HL-60 (cell line): Measurements from ENCODE around the gene ZNF598.

Experiments
- DNase-seq, 2 experiments: peaks; one replicate each; pipeline ENCODE4 v3.0.0-alpha.2; 2010 to 2020; ENCODE audit warnings: low read depth in 1 of 2, low spot score in 1 of 2
- H3K27ac ChIP-seq: fragments of 250-450 bp; sonication (Bioruptor Pico); replicated peaks from 2 replicates; pipeline ENCODE4 v1.5.1; 2020; ENCODE audit warnings: mild to moderate bottlenecking, moderate library complexity
- H3K27me3 ChIP-seq: fragments of 250-450 bp; sonication (Bioruptor Pico); 2 replicates; pipeline ENCODE4 v1.5.1; 2021; ENCODE audit warnings: mild to moderate bottlenecking, moderate library complexity; ENCODE audit not compliant: insufficient read depth, poor library complexity, severe bottlenecking
- H3K4me3 ChIP-seq: replicated peaks from 2 replicates; pipeline ENCODE4 v1.5.1; 2011; ENCODE audit warnings: mild to moderate bottlenecking, control low read depth, low read length; ENCODE audit not compliant: insufficient read depth
- CTCF ChIP-seq: IDR thresholded peaks from one replicate; pipeline ENCODE4 v1.5.1; 2011; ENCODE audit warnings: low read length, control low read depth, inconsistent platforms; ENCODE audit not compliant: insufficient read depth
- GABPA ChIP-seq: IDR thresholded peaks from 2 replicates; pipeline ENCODE4 v1.6.1; 2012; ENCODE audit warnings: low read depth
- POLR2AphosphoS5 ChIP-seq: IDR thresholded peaks from 2 replicates; pipeline ENCODE4 v1.6.1; 2012; ENCODE audit warnings: low read depth
- REST ChIP-seq: IDR thresholded peaks from 2 replicates; pipeline ENCODE4 v1.6.1; 2012; ENCODE audit warnings: low read depth; ENCODE audit not compliant: insufficient replicate concordance
- SPI1 ChIP-seq: IDR thresholded peaks from 2 replicates; pipeline ENCODE4 v1.6.1; 2012; ENCODE audit warnings: low read depth, mild to moderate bottlenecking, borderline replicate concordance

Gene ZNF598

DNA sequence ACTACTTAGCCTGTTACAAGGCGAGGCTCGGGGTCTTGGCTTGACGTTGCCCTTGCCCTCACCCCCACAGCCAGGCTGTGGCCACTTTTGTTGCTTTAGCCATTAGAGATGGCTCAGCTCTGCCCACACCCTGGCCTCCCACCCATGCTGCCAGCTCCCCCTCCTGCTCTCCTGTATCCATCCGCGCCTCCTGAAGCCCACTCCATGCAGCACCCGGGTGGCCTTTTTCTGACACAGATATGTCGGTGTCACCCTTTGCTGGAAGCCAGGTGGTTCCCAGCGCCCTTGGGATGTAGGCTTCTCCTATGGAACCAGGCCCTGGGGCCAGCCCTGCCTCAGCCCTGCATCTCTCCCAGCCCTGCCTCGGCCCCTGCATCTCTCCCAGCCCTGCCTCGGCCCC is 47.8 kb upstream of the ZNF598 start:
- Histone ChIP-seq H3K27me3 (no peaks in the 10 kb centered on the region), H3K27ac (no peak overlapping the region), H3K4me3 (no peak overlapping the region)
- no peak for DNase-seq
- no peak for TF ChIP-seq GABPA
- TF ChIP-seq REST = no peak
- no peak for TF ChIP-seq CTCF
- TF ChIP-seq SPI1 = no peak
- no peak for TF ChIP-seq POLR2AphosphoS5

DNA sequence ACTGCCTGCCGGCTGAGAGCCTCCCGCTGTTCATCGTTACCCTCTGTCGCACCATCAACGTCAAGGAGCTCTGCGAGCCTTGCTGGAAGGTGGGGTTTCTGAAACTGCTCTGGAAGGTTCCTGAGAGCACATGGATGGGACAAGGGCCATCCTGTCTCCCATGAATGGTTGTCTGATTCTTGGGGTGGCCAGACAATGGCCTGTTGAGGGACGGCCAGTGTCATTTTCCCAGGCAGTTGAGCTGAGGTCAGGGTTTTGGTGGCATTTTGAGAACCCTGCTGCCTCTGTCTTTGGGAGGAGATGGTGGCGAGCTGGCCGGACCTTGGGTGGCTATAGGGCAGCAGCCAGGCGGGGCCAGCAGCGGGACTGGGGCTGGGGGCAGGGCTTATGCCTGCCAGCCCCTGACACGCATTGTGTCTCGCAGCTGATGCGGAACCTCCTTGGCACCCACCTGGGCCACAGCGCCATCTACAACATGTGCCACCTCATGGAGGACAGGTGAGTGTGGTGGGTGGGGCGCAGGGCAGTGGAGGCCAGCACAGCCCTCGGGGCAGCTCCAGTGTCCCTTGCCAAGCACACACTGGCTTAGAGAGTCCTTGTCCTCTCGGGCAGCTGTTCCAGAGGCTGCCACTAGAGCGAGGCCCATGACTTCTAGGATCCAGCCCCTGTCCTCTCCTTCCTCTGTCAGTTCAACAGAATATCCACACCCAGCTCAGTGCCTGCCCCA is 47.2 kb upstream of the ZNF598 start:
- TF ChIP-seq POLR2AphosphoS5 = no peak
- no peak for TF ChIP-seq REST
- TF ChIP-seq SPI1 = no peak
- TF ChIP-seq CTCF = no peak
- TF ChIP-seq GABPA = no peak
- H3K4me3 ChIP-seq = no peak overlapping the region
- DNase-seq = no peak
- no peaks in the 10 kb centered on the region for H3K27me3 ChIP-seq
- H3K27ac ChIP-seq = no peak overlapping the region

DNA sequence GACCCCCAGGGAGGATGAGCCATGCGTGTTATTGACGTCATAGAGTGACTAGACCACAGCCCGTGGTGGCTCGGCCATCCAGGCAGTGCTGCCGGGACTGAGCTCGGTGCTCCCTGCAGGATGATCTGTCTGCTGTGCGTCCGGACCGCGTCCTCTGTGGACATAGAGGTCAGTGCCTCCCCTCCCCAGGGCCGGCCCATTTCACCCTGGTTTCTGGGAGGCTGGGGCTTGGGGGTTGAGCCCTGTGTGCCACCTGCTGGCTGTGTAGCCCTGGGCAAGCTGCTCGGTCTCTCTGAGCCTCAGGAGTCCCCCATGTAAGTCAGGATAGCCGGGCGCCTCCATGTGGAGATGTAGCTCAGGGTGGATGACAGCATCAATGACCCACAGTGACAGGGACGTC is 46.5 kb upstream of the ZNF598 start:
- no peak for DNase-seq
- no peak overlapping the region for H3K27ac ChIP-seq
- H3K27me3 ChIP-seq = no peaks in the 10 kb centered on the region
- TF ChIP-seq POLR2AphosphoS5 = no peak
- H3K4me3 ChIP-seq = no peak overlapping the region

GRCh38 chr16:2054543-2055245 is 45.1 kb upstream of the ZNF598 start:
- no peak for DNase-seq
- no peak overlapping the region for H3K27ac ChIP-seq

More at GRCh38 chr16:2054543-2055245, 45.1 kb upstream of the ZNF598 start:
- TF ChIP-seq REST = no peak
- no peak for TF ChIP-seq CTCF
- TF ChIP-seq POLR2AphosphoS5 = no peak
- no peak for TF ChIP-seq GABPA
- no peak for TF ChIP-seq SPI1
- Histone ChIP-seq H3K27me3 (no peaks in the 10 kb centered on the region), H3K4me3 (no peak overlapping the region)
